Fibroblast of mammary gland (primary cell): Measurements from ENCODE around the gene STK31.
"Not testable (repeated sequence)": the region's sequence is repeated elsewhere in the genome, so short reads cannot be mapped to it uniquely, and the experiment has no call there.

ENCODE experiments used
- DNase-seq: peaks from one replicate; pipeline ENCODE4 v3.0.0-alpha.2; 2010; ENCODE audit warnings: low read depth
- H3K4me3 ChIP-seq: 2 replicates; pipeline ENCODE4 v1.5.1; 2011; ENCODE audit warnings: low read depth, mild to moderate bottlenecking, low read length, moderate library complexity; ENCODE audit not compliant: control insufficient read depth
- CTCF ChIP-seq: conservative IDR thresholded peaks from 2 replicates; pipeline ENCODE4 v1.5.1; 2011; ENCODE audit warnings: low read depth, low read length, inconsistent platforms; ENCODE audit not compliant: control insufficient read depth, insufficient read depth

Gene STK31

GRCh38 chr7:23802720-23803397 is 92.8 kb downstream of the STK31 start:
- H3K4me3 ChIP-seq, result no peak overlapping the region
- no peak for DNase-seq
- no peak for TF ChIP-seq CTCF

GRCh38 chr7:23804707-23805106 is 94.7 kb downstream of the STK31 start:
- H3K4me3 ChIP-seq, result no peak overlapping the region
- TF ChIP-seq CTCF, result no peak
- no peak for DNase-seq

GRCh38 chr7:23808421-23808820 is 98.4 kb downstream of the STK31 start:
- no peak overlapping the region for H3K4me3 ChIP-seq
- no peak for TF ChIP-seq CTCF
- no peak for DNase-seq

GRCh38 chr7:23810099-23810498 is 100.1 kb downstream of the STK31 start:
- TF ChIP-seq CTCF, result no peak
- DNase-seq, result no peak

GRCh38 chr7:23811540-23811939 is 101.5 kb downstream of the STK31 start:
- DNase-seq, result peak; percentile 8
- no peak overlapping the region for H3K4me3 ChIP-seq
- peak; percentile 37 for TF ChIP-seq CTCF

More at GRCh38 chr7:23810099-23810498, 100.1 kb downstream of the STK31 start:
- H3K4me3 ChIP-seq, result no peak overlapping the region

GRCh38 chr7:23828125-23828524 is 118.1 kb downstream of the STK31 start:
- not testable (repeated sequence) for H3K4me3 ChIP-seq, DNase-seq

- not testable (repeated sequence) for H3K4me3 ChIP-seq, DNase-seq
Measured at GRCh38 chr7:23832733-23833132, 122.7 kb downstream of the STK31 start.

GRCh38 chr7:23833405-23833804 is 123.4 kb downstream of the STK31 start:
- no peak for DNase-seq
- TF ChIP-seq CTCF, result no peak
- H3K4me3 ChIP-seq, result no peak overlapping the region

- H3K4me3 ChIP-seq, DNase-seq: not testable (repeated sequence)
Measured at GRCh38 chr7:23844837-23845236, 134.8 kb downstream of the STK31 start.
